IMR-90 (cell line): ENCODE measurements around the gene TES. TPM values are rescaled to one million over a fixed set of nuclear protein-coding genes. Genes with fewer than 3 reads are reported as not detected.

Experiments
- ATAC-seq: fragments of 200-7000 bp; cut with Tn5 transposase; 2 replicates; pipeline ENCODE4 v1.9.1; 2020; ENCODE audit warnings: low read depth, mild to moderate bottlenecking, moderate library complexity
- BruUV-seq: library from RNA; stranded (reverse); fragments of 400-500 nt; replicated peaks from 2 replicates; lab custom pipeline; 2021; lab: Mats Ljungman, UMichigan
- CTCF ChIA-PET: fragments of 300-600 bp; formaldehyde crosslinking; extraction: SDS; loops from one replicate; lab custom pipeline; 2021; ENCODE audit warnings: antibody characterized with exemption; lab: Yijun Ruan, JAX
- POLR2A ChIA-PET: fragments of 300-600 bp; sonication (Branson Sonifier 250); formaldehyde crosslinking; loops from one replicate; lab custom pipeline; 2022; ENCODE audit warnings: antibody characterized with exemption; ENCODE audit not compliant: unreplicated experiment; lab: Charles Lee
- DNase-seq: peaks from one replicate; pipeline ENCODE4 v3.0.0; 2013
- H2AFZ ChIP-seq: replicated peaks from 2 replicates; pipeline ENCODE3; 2013; ENCODE audit warnings: low read length, mild to moderate bottlenecking; ENCODE audit not compliant: poor library complexity
- H2AK5ac ChIP-seq: 2 replicates; pipeline ENCODE4 v1.6.1; 2013; ENCODE audit warnings: low read depth, low read length, inconsistent platforms
- H2AK9ac ChIP-seq: replicated peaks from 2 replicates; pipeline ENCODE3; 2013; ENCODE audit warnings: mild to moderate bottlenecking, low read depth, low read length, moderate library complexity; ENCODE audit not compliant: poor library complexity
- H2BK120ac ChIP-seq: 2 replicates; pipeline ENCODE4 v1.6.1; 2013; ENCODE audit warnings: low read depth, low read length, inconsistent platforms
- H2BK15ac ChIP-seq: 3 replicates; pipeline ENCODE4 v1.6.1; 2013; ENCODE audit warnings: low read depth, low read length, inconsistent platforms
- H2BK20ac ChIP-seq: 2 replicates; pipeline ENCODE4 v1.6.1; 2013; ENCODE audit warnings: low read depth, mild to moderate bottlenecking, inconsistent platforms, low read length, moderate library complexity
- H2BK5ac ChIP-seq: 2 replicates; pipeline ENCODE4 v1.6.1; 2013; ENCODE audit warnings: mild to moderate bottlenecking, low read depth, low read length, inconsistent platforms; ENCODE audit not compliant: poor library complexity, severe bottlenecking
- H3K14ac ChIP-seq: replicated peaks from 2 replicates; pipeline ENCODE4 v1.6.1; 2013; ENCODE audit warnings: low read depth, low read length, inconsistent platforms
- H3K18ac ChIP-seq: 2 replicates; pipeline ENCODE4 v1.6.1; 2013; ENCODE audit warnings: low read depth, low read length, control low read depth
- H3K23ac ChIP-seq: 2 replicates; pipeline ENCODE4 v1.6.1; 2013; ENCODE audit warnings: low read depth, low read length, inconsistent platforms
- H3K27ac ChIP-seq: 2 replicates; pipeline ENCODE4 v1.5.1; 2013; ENCODE audit warnings: mild to moderate bottlenecking, control low read depth, low read length; ENCODE audit not compliant: insufficient read depth
- H3K27me3 ChIP-seq: 2 replicates; pipeline ENCODE4 v1.6.1; 2013; ENCODE audit warnings: low read length; ENCODE audit not compliant: control insufficient read depth, insufficient read depth
- H3K36me3 ChIP-seq: 2 replicates; pipeline ENCODE4 v1.6.1; 2013; ENCODE audit warnings: low read length, mixed read lengths; ENCODE audit not compliant: control insufficient read depth, insufficient read depth
- H3K4ac ChIP-seq: 2 replicates; pipeline ENCODE4 v1.6.1; 2013; ENCODE audit warnings: low read depth, low read length, inconsistent platforms
- H3K4me1 ChIP-seq: 2 replicates; pipeline ENCODE4 v1.6.1; 2013; ENCODE audit warnings: low read length, mixed read lengths; ENCODE audit not compliant: control insufficient read depth, insufficient read depth
- H3K4me2 ChIP-seq: 2 replicates; pipeline ENCODE4 v1.6.1; 2013; ENCODE audit warnings: low read depth, mild to moderate bottlenecking, control low read depth, low read length, moderate library complexity
- H3K4me3 ChIP-seq: 2 replicates; pipeline ENCODE4 v1.5.1; 2013; ENCODE audit warnings: low read depth, mild to moderate bottlenecking, control low read depth, low read length, moderate library complexity; ENCODE audit not compliant: insufficient read depth
- H3K56ac ChIP-seq: 2 replicates; pipeline ENCODE4 v1.6.1; 2013; ENCODE audit warnings: low read length, inconsistent platforms; ENCODE audit not compliant: insufficient read depth; ENCODE audit errors: extremely low read depth
- H3K79me1 ChIP-seq, 2 experiments: 2 replicates each; pipeline ENCODE4 v1.6.1; 2013; ENCODE audit warnings: low read length in 2 of 2, inconsistent platforms in 1 of 2, low read depth in 1 of 2
- H3K9ac ChIP-seq: 2 replicates; pipeline ENCODE4 v1.6.1; 2013; ENCODE audit warnings: low read depth, low read length, control low read depth
- H3K9me1 ChIP-seq: 2 replicates; pipeline ENCODE4 v1.6.1; 2013; ENCODE audit warnings: low read length, inconsistent platforms; ENCODE audit not compliant: insufficient read depth
- H3K9me3 ChIP-seq: 2 replicates; pipeline ENCODE4 v1.6.1; 2013; ENCODE audit warnings: low read length; ENCODE audit not compliant: control insufficient read depth, insufficient read depth
- H4K20me1 ChIP-seq: 2 replicates; pipeline ENCODE4 v1.6.1; 2013; ENCODE audit warnings: low read length, inconsistent platforms; ENCODE audit not compliant: insufficient read depth
- H4K5ac ChIP-seq: 2 replicates; pipeline ENCODE4 v1.6.1; 2013; ENCODE audit warnings: mild to moderate bottlenecking, low read depth, low read length, control low read depth
- H4K8ac ChIP-seq, 2 experiments: 2 replicates each; pipeline ENCODE4 v1.6.1; 2013; ENCODE audit warnings: low read depth in 2 of 2, low read length in 2 of 2, control low read depth in 1 of 2, inconsistent platforms in 1 of 2
- H4K91ac ChIP-seq: 2 replicates; pipeline ENCODE4 v1.6.1; 2013; ENCODE audit warnings: low read depth, low read length, inconsistent platforms; ENCODE audit not compliant: insufficient read depth
- BHLHE40 ChIP-seq: fragments of 150-350 bp; IDR thresholded peaks from 2 replicates; pipeline ENCODE4 v1.6.1; 2016; ENCODE audit warnings: mild to moderate bottlenecking, low read depth, low read length
- CEBPB ChIP-seq: IDR thresholded peaks from 2 replicates; pipeline ENCODE4 v1.6.1; 2012; ENCODE audit warnings: low read depth, low read length, improper control_type of control experiment
- CHD1 ChIP-seq: IDR thresholded peaks from 2 replicates; pipeline ENCODE4 v1.6.1; 2012; ENCODE audit warnings: low read depth, low read length, improper control_type of control experiment
- CTCF ChIP-seq: conservative IDR thresholded peaks from 2 replicates; pipeline ENCODE4 v1.5.1; 2012; ENCODE audit warnings: mild to moderate bottlenecking, low read depth, low read length, improper control_type of control experiment
- ELK1 ChIP-seq: fragments of 150-350 bp; IDR thresholded peaks from 2 replicates; pipeline ENCODE4 v1.6.1; 2016; ENCODE audit warnings: low read depth, mild to moderate bottlenecking, low read length, moderate library complexity, borderline replicate concordance
- FOS ChIP-seq: fragments of 150-350 bp; IDR thresholded peaks from 2 replicates; pipeline ENCODE4 v1.6.1; 2016; ENCODE audit warnings: low read depth, low read length
- MAFK ChIP-seq: IDR thresholded peaks from 2 replicates; pipeline ENCODE4 v1.6.1; 2012; ENCODE audit warnings: low read depth, low read length, improper control_type of control experiment
- MAZ ChIP-seq: IDR thresholded peaks from 2 replicates; pipeline ENCODE4 v1.6.1; 2012; ENCODE audit warnings: low read depth, mild to moderate bottlenecking, low read length, improper control_type of control experiment, moderate library complexity, borderline replicate concordance
- MXI1 ChIP-seq: IDR thresholded peaks from 2 replicates; pipeline ENCODE4 v1.6.1; 2012; ENCODE audit warnings: low read depth, mild to moderate bottlenecking, low read length, moderate library complexity, borderline replicate concordance
- POLR2A ChIP-seq: IDR thresholded peaks from 2 replicates; pipeline ENCODE4 v1.6.1; 2012; ENCODE audit warnings: mild to moderate bottlenecking, low read depth, low read length
- RAD21 ChIP-seq: IDR thresholded peaks from 2 replicates; pipeline ENCODE4 v1.6.1; 2012; ENCODE audit warnings: low read length, improper control_type of control experiment
- RFX5 ChIP-seq: IDR thresholded peaks from 2 replicates; pipeline ENCODE4 v1.8.0; 2012; ENCODE audit warnings: low read depth, mild to moderate bottlenecking, low read length, moderate library complexity
- SMC3 ChIP-seq: fragments of 150-350 bp; IDR thresholded peaks from 2 replicates; pipeline ENCODE4 v1.6.1; 2016; ENCODE audit warnings: low read depth, mild to moderate bottlenecking, antibody characterized with exemption, low read length, moderate library complexity
- USF2 ChIP-seq: fragments of 150-350 bp; IDR thresholded peaks from 2 replicates; pipeline ENCODE4 v1.6.1; 2017; ENCODE audit warnings: mild to moderate bottlenecking, antibody characterized with exemption, low read length, low read depth
- WGBS, 2 experiments: methylation state at CpG; one replicate each; pipeline versions ENCODE4 v1.1.5 to v1.1.7; 2013; ENCODE audit warnings: missing lambda C conversion rate in 2 of 2; ENCODE audit not compliant: insufficient read length in 1 of 2; ENCODE audit errors: extremely low coverage in 2 of 2; 5-methylcytosine and 5-hydroxymethylcytosine counted together
- dilution Hi-C: fragments of 300-500 bp; cut with HindIII; formaldehyde crosslinking; loops from one replicate; pipeline ENCODE4 v1.14.3; 2018; ENCODE audit warnings: low sequenced_read_pairs; ENCODE audit not compliant: unreplicated experiment
- in situ Hi-C: fragments of 300-500 bp; cut with MboI; formaldehyde crosslinking; loops from 3 replicates; pipeline ENCODE4 v1.14.3; 2019; ENCODE audit warnings: low sequenced_read_pairs, inconsistent platforms, mixed read lengths
- intact Hi-C: fragments of 100-400 bp; cut with micrococcal nuclease; formaldehyde crosslinking; loops from 2 replicates; pipeline ENCODE4 v1.10.0; 2022
- polyA plus RNA-seq, 3 experiments: library from polyadenylated mRNA; depleted of rRNA; stranded (reverse); fragments of >200 nt; gene quantifications; 2 replicates each; pipeline ENCODE4 v1.2.3, GENCODE V29; 2012; ENCODE audit warnings: low replicate concordance in 1 of 3
- total RNA-seq: library from RNA; depleted of rRNA; stranded (reverse); fragments of >200 nt; gene quantifications from 2 replicates; pipeline ENCODE4 v1.2.3, GENCODE V29; 2012

Gene TES
- total and polyA plus RNA-seq, 2 of the 4 experiments (the other 2 are of a cell fraction) = 54.0 to 83.3 TPM

GRCh38 chr7:116198748-116199410, 11.5 kb upstream of the TES start:
- no peaks in the 10 kb centered on the region for H3K27me3 ChIP-seq
- H3K56ac ChIP-seq = no peak overlapping the region
- no peak overlapping the region for H3K4me2 ChIP-seq
- in situ Hi-C loops = no loop called here
- no peaks in the 10 kb centered on the region for H3K9me1 ChIP-seq
- 0 out of 2 replicates have a peak overlapping the region, but pooled peaks have one; percentile 37 for H2BK120ac ChIP-seq
- intact Hi-C loops = no loop called here
- H3K23ac ChIP-seq = no peak overlapping the region
- no peak overlapping the region for H2AK5ac ChIP-seq
- no peaks in the 10 kb centered on the region for H4K20me1 ChIP-seq
- H4K91ac ChIP-seq = 0 out of 2 replicates have a peak overlapping the region, but pooled peaks have one; percentile 43
- no peak overlapping the region; the same call in 1 of the 2 replicates for H3K18ac ChIP-seq
- H2BK5ac ChIP-seq = no peak overlapping the region
- H2AK9ac ChIP-seq = no peak overlapping the region
- no peak overlapping the region for H3K9ac ChIP-seq
- no TSS peak for BruUV-seq
- DNase-seq (peak; percentile 31), ATAC-seq (peak; percentile 21; the same call in 1 of the 2 replicates)
- H3K4me3 ChIP-seq = no peak overlapping the region
- dilution Hi-C loops = no loop called here
- H3K4me1 ChIP-seq = peaks cover 7% of the 10 kb centered on the region
- no peak overlapping the region for H4K8ac ChIP-seq
- H3K79me1 ChIP-seq = no peaks in the 10 kb centered on the region
- ChIA-PET CTCF (interaction anchor here (0.6 to 0.8 kb wide), 2 partner anchors 12 to 70 kb away, joined by 3 read pairs; no protein-coding TSS in a partner anchor), POLR2A (interaction anchor here (0.6 kb wide), 2 partner anchors 12 to 327 kb away, joined by 3 read pairs; partner anchors contain the start of gene TES)
- WGBS, 2 experiments = 75% methylated on average over 1 of the region's 5 CpGs; no CpG with 5 or more reads in 1 of the 2 experiments
- H3K14ac ChIP-seq = peak overlapping the region; percentile 37; the same call in 1 of the 2 replicates
- H3K36me3 ChIP-seq = no peaks in the 10 kb centered on the region
- no peaks in the 10 kb centered on the region for H3K9me3 ChIP-seq
- no peak overlapping the region for H3K4ac ChIP-seq
- H2BK15ac ChIP-seq = no peak overlapping the region; the same call in 2 of the 3 replicates
- TF ChIP-seq POLR2A = no peak
- no peak for TF ChIP-seq MXI1
- no peak for TF ChIP-seq USF2
- TF ChIP-seq BHLHE40 = no peak
- no peak for TF ChIP-seq ELK1
- no peak for TF ChIP-seq MAFK
- no peak for TF ChIP-seq CHD1
- TF ChIP-seq FOS = no peak
- no peak for TF ChIP-seq RAD21
- TF ChIP-seq MAZ = no peak
- no peak for TF ChIP-seq SMC3
- TF ChIP-seq CTCF = no peak
- no peak for TF ChIP-seq RFX5
- no peak for TF ChIP-seq CEBPB
- no peak overlapping the region for H2AFZ ChIP-seq
- H4K5ac ChIP-seq = no peak overlapping the region
- no peak overlapping the region for H3K27ac ChIP-seq
- peak overlapping the region; percentile 40; the same call in 1 of the 2 replicates for H2BK20ac ChIP-seq
